GM12873 (cell line): ENCODE measurements around the gene ERBB2.
A peak's percentile ranks its signal among the peaks of the same experiment; 100 is the strongest.

Experiments used
- CTCF ChIP-seq: IDR thresholded peaks from 2 replicates; pipeline ENCODE4 v1.5.1; 2012; ENCODE audit warnings: low read depth, mild to moderate bottlenecking, moderate library complexity, low read length, control low read depth; ENCODE audit not compliant: insufficient read depth; ENCODE audit errors: missing control alignments

ERBB2 gene

GRCh38 chr17:39754161-39754957 is 54.5 kb downstream of the ERBB2 start:
- peak; percentile 81 for TF ChIP-seq CTCF

GRCh38 chr17:39754958-39755553 is 55.2 kb downstream of the ERBB2 start:
- TF ChIP-seq CTCF, result no peak

GRCh38 chr17:39755554-39756379 is 55.9 kb downstream of the ERBB2 start:
- TF ChIP-seq CTCF, result no peak

GRCh38 chr17:39756380-39757079 is 56.7 kb downstream of the ERBB2 start:
- TF ChIP-seq CTCF, result no peak

GRCh38 chr17:39757176-39757662 is 57.4 kb downstream of the ERBB2 start:
- TF ChIP-seq CTCF, result no peak

- no peak for TF ChIP-seq CTCF
Measured at GRCh38 chr17:39757931-39758873, 58.3 kb downstream of the ERBB2 start.
